ENCODE results near the gene MUC6. TPM values are rescaled to one million over a fixed set of nuclear protein-coding genes. Genes with fewer than 3 reads are reported as not detected.

The MUC6 gene
- total RNA-seq, 1 experiment from 2014 or later: 0.49 TPM

DNA sequence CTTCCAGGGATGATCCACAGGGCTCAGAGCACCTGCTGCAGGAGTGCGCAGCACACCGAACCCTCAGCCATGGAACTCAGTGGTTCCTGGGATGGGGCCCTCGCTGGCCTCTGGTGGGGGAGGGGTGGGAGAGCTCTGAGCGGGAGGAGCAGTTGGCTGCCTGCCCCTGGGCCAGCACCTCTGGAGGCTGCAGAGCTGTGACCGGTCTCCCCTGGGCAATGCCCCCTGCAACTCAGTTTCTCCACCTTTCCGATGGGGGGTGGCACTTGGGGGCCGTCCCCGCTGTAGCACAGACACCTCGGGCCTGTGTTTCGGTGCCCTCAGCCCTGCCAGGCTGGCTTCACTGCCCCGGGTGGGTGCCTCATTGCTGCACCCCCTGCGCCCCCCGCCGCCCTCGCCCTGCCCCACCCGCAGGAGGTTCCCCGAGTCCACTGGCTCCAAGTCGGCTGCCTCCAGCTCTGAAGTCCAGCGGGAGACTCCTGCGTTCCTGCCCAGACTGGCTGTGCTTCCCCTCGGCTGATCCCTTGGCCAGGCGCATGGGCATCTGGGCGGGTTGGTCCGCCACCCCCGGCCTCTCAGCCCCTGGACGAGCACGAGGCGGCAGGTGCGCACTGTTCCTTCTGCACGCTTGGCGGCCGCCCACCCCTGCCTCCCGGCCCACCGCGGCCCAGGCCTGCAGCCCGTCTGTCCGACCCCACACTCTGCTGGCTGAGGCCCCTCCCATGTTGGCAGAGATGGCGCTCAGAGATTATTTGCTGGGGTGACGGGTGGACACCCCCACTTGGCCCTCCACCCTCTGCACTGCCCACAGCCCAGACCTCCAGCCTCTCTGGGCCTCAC is 1.8 kb downstream of the MUC6 start:
- ChIA-PET CTCF (interaction anchor here (0.6 kb wide), 1 partner anchor 193 kb away, joined by 7 read pairs; no protein-coding TSS in a partner anchor), POLR2A (interaction anchor here (0.6 kb wide), 1 partner anchor 10 kb away, joined by 3 read pairs; no protein-coding TSS in a partner anchor)
- Histone ChIP-seq H3K36me3 (ENCODE audit: control insufficient read depth, insufficient read depth, low read length) (no peaks in the 10 kb centered on the region), H3K4me3 (ENCODE audit: low read depth in 2 of 2, low read length in 2 of 2) (no peak overlapping the region), H3K9me3 (ENCODE audit: control insufficient read depth, insufficient read depth, low read depth, low read length) (no peaks in the 10 kb centered on the region), H3K4me1 (ENCODE audit: control insufficient read depth, insufficient read depth, low read length) (peaks cover 27% of the 10 kb centered on the region), H3K27me3 (ENCODE audit: control insufficient read depth, insufficient read depth, low read length) (no peaks in the 10 kb centered on the region), H3K27ac (ENCODE audit: low read length) (no peak overlapping the region)
- BruUV-seq (replicated peaks): no TSS peak
- in situ Hi-C loops (cut with HindIII; ENCODE audit: low pct_unique_long_range_greater_than_20kb, low sequenced_read_pairs): no loop called here
- TF ChIP-seq, protein P1, sequence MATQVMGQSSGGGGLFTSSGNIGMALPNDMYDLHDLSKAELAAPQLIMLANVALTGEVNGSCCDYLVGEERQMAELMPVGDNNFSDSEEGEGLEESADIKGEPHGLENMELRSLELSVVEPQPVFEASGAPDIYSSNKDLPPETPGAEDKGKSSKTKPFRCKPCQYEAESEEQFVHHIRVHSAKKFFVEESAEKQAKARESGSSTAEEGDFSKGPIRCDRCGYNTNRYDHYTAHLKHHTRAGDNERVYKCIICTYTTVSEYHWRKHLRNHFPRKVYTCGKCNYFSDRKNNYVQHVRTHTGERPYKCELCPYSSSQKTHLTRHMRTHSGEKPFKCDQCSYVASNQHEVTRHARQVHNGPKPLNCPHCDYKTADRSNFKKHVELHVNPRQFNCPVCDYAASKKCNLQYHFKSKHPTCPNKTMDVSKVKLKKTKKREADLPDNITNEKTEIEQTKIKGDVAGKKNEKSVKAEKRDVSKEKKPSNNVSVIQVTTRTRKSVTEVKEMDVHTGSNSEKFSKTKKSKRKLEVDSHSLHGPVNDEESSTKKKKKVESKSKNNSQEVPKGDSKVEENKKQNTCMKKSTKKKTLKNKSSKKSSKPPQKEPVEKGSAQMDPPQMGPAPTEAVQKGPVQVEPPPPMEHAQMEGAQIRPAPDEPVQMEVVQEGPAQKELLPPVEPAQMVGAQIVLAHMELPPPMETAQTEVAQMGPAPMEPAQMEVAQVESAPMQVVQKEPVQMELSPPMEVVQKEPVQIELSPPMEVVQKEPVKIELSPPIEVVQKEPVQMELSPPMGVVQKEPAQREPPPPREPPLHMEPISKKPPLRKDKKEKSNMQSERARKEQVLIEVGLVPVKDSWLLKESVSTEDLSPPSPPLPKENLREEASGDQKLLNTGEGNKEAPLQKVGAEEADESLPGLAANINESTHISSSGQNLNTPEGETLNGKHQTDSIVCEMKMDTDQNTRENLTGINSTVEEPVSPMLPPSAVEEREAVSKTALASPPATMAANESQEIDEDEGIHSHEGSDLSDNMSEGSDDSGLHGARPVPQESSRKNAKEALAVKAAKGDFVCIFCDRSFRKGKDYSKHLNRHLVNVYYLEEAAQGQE (IDR thresholded peaks at IDR 0.05; ENCODE audit: insufficient read depth in 1 of 2, low read depth in 2 of 2, low read length in 1 of 2): no peak
- no peak for TF ChIP-seq TCF7L2 (IDR thresholded peaks at IDR 0.05; ENCODE audit: low read depth, low read length)
- TF ChIP-seq, protein P2, sequence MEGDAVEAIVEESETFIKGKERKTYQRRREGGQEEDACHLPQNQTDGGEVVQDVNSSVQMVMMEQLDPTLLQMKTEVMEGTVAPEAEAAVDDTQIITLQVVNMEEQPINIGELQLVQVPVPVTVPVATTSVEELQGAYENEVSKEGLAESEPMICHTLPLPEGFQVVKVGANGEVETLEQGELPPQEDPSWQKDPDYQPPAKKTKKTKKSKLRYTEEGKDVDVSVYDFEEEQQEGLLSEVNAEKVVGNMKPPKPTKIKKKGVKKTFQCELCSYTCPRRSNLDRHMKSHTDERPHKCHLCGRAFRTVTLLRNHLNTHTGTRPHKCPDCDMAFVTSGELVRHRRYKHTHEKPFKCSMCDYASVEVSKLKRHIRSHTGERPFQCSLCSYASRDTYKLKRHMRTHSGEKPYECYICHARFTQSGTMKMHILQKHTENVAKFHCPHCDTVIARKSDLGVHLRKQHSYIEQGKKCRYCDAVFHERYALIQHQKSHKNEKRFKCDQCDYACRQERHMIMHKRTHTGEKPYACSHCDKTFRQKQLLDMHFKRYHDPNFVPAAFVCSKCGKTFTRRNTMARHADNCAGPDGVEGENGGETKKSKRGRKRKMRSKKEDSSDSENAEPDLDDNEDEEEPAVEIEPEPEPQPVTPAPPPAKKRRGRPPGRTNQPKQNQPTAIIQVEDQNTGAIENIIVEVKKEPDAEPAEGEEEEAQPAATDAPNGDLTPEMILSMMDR (IDR thresholded peaks at IDR 0.05): no peak
- TF ChIP-seq SIN3A (IDR thresholded peaks at IDR 0.05; ENCODE audit: borderline replicate concordance, insufficient read depth, low read depth, low read length): no peak
- TF ChIP-seq POLR2AphosphoS5 (IDR thresholded peaks at IDR 0.05; ENCODE audit: low read depth, low read length): no peak
- DNase-seq (ENCODE audit: low read depth, low spot score): no peak
- intact Hi-C loops (cut with micrococcal nuclease; ENCODE audit: unreplicated experiment): no loop called here
- ATAC-seq: no peak

DNA sequence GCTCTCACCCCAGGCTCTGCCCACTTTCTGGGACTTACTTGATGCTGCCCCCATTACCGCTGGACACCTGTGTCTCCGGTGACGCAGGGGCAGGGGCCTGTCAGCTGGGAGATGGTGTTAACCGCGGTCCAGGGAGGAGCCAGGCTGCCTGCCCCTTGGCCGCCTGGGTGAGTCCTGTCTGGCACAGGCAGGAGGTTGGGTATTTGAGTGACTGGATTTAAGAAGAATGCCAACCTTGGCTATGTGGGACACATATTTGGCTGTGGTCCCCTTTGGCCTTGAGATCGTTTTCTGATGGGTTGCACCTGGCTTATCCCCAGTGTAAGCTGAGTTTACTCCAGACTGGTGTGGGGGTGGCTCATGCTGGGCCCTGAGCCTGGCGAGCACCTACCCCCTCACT is 2.5 kb downstream of the MUC6 start:
- no peak overlapping the region for H3K4me3 ChIP-seq (ENCODE audit: low read depth in 2 of 2, low read length in 2 of 2)
- in situ Hi-C loops (cut with HindIII; ENCODE audit: low pct_unique_long_range_greater_than_20kb, low sequenced_read_pairs): no loop called here
- H3K4me1 ChIP-seq (ENCODE audit: control insufficient read depth, insufficient read depth, low read length): peaks cover 27% of the 10 kb centered on the region
- no peak for DNase-seq (ENCODE audit: low read depth, low spot score)
- intact Hi-C loops (cut with micrococcal nuclease; ENCODE audit: unreplicated experiment): no loop called here
- no peak for TF ChIP-seq POLR2AphosphoS5 (IDR thresholded peaks at IDR 0.05; ENCODE audit: low read depth, low read length)
- TF ChIP-seq, protein P2 (IDR thresholded peaks at IDR 0.05): no peak
- no peak for TF ChIP-seq TCF7L2 (IDR thresholded peaks at IDR 0.05; ENCODE audit: low read depth, low read length)
- TF ChIP-seq, protein P1 (IDR thresholded peaks at IDR 0.05; ENCODE audit: insufficient read depth in 1 of 2, low read depth in 2 of 2, low read length in 1 of 2): no peak
- TF ChIP-seq SIN3A (IDR thresholded peaks at IDR 0.05; ENCODE audit: borderline replicate concordance, insufficient read depth, low read depth, low read length): no peak
- no peak overlapping the region for H3K27ac ChIP-seq (ENCODE audit: low read length)
- ChIA-PET POLR2A (no interaction called here), CTCF (no interaction called here)
- H3K36me3 ChIP-seq (ENCODE audit: control insufficient read depth, insufficient read depth, low read length): no peaks in the 10 kb centered on the region
- BruUV-seq (replicated peaks): no TSS peak
- no peak for ATAC-seq
- H3K27me3 ChIP-seq (ENCODE audit: control insufficient read depth, insufficient read depth, low read length): no peaks in the 10 kb centered on the region
- no peaks in the 10 kb centered on the region for H3K9me3 ChIP-seq (ENCODE audit: control insufficient read depth, insufficient read depth, low read depth, low read length)
